Measurements from ENCODE around the gene SNX24.

The SNX24 gene

GRCh38 chr5:122882831-122883230, 37.4 kb downstream of the SNX24 start:
- H3K4me3 ChIP-seq (replicated peaks; ENCODE audit: insufficient read depth, low read length): no peak overlapping the region
- no peak overlapping the region for H3K27ac ChIP-seq (replicated peaks)
- H3K27me3 ChIP-seq (ENCODE audit: insufficient read depth, poor library complexity, severe bottlenecking): no peaks in the 10 kb centered on the region
- no peak for DNase-seq (ENCODE audit: low read depth in 1 of 2, low spot score in 1 of 2)
- TF ChIP-seq GABPA (IDR thresholded peaks at IDR 0.05; ENCODE audit: low read depth) (no peak), CTCF (IDR thresholded peaks at IDR 0.05; ENCODE audit: insufficient read depth, low read length) (no peak), REST (IDR thresholded peaks at IDR 0.05; ENCODE audit: insufficient replicate concordance, low read depth) (no peak), POLR2AphosphoS5 (IDR thresholded peaks at IDR 0.05; ENCODE audit: low read depth) (no peak), SPI1 (IDR thresholded peaks at IDR 0.05; ENCODE audit: borderline replicate concordance, low read depth) (no peak)

GRCh38 chr5:122885045-122885517, 39.7 kb downstream of the SNX24 start:
- DNase-seq (ENCODE audit: low read depth in 1 of 2, low spot score in 1 of 2): no peak
- Histone ChIP-seq H3K4me3 (replicated peaks; ENCODE audit: insufficient read depth, low read length) (no peak overlapping the region), H3K27me3 (ENCODE audit: insufficient read depth, poor library complexity, severe bottlenecking) (no peaks in the 10 kb centered on the region), H3K27ac (replicated peaks) (no peak overlapping the region)
- TF ChIP-seq CTCF (IDR thresholded peaks at IDR 0.05; ENCODE audit: insufficient read depth, low read length): no peak
- TF ChIP-seq SPI1 (IDR thresholded peaks at IDR 0.05; ENCODE audit: borderline replicate concordance, low read depth): no peak
- TF ChIP-seq GABPA (IDR thresholded peaks at IDR 0.05; ENCODE audit: low read depth): no peak
- no peak for TF ChIP-seq REST (IDR thresholded peaks at IDR 0.05; ENCODE audit: insufficient replicate concordance, low read depth)
- TF ChIP-seq POLR2AphosphoS5 (IDR thresholded peaks at IDR 0.05; ENCODE audit: low read depth): no peak

- TF ChIP-seq REST (IDR thresholded peaks at IDR 0.05; ENCODE audit: insufficient replicate concordance, low read depth): no peak
- no peak for TF ChIP-seq SPI1 (IDR thresholded peaks at IDR 0.05; ENCODE audit: borderline replicate concordance, low read depth)
- no peak for TF ChIP-seq GABPA (IDR thresholded peaks at IDR 0.05; ENCODE audit: low read depth)
- TF ChIP-seq CTCF (IDR thresholded peaks at IDR 0.05; ENCODE audit: insufficient read depth, low read length): no peak
- no peak for TF ChIP-seq POLR2AphosphoS5 (IDR thresholded peaks at IDR 0.05; ENCODE audit: low read depth)
- H3K27ac ChIP-seq (replicated peaks): no peak overlapping the region
- DNase-seq (ENCODE audit: low read depth in 1 of 2, low spot score in 1 of 2): no peak
Observed at GRCh38 chr5:122885891-122886290, 40.5 kb downstream of the SNX24 start.

More at GRCh38 chr5:122885891-122886290, 40.5 kb downstream of the SNX24 start:
- H3K27me3 ChIP-seq (ENCODE audit: insufficient read depth, poor library complexity, severe bottlenecking): no peaks in the 10 kb centered on the region
- no peak overlapping the region for H3K4me3 ChIP-seq (replicated peaks; ENCODE audit: insufficient read depth, low read length)

Measured in HL-60 (cell line).